MCF 10A (cell line): Measurements from ENCODE around the gene PARD6G. TPM values are rescaled to one million over a fixed set of nuclear protein-coding genes. Genes with fewer than 3 reads are reported as not detected.

ENCODE experiments used
- BruUV-seq: library from RNA; stranded (reverse); fragments of 400-500 nt; replicated peaks from 2 replicates; lab custom pipeline; 2021; lab: Mats Ljungman, UMichigan
- CTCF ChIA-PET: fragments of 300-600 bp; sonication (Branson Sonifier 250); formaldehyde crosslinking; extraction: SDS; loops from one replicate; lab custom pipeline; 2021; ENCODE audit warnings: antibody characterized with exemption, inconsistent platforms; lab: Yijun Ruan, JAX
- POLR2A ChIA-PET: fragments of 300-600, 350-650 bp; sonication (Branson Sonifier 250); formaldehyde crosslinking; extraction: SDS; loops from one replicate; lab custom pipeline; 2020; ENCODE audit warnings: antibody characterized with exemption, inconsistent platforms; lab: Yijun Ruan, JAX
- DNase-seq: peaks from one replicate; pipeline ENCODE4 v3.0.0-alpha.2; 2018; ENCODE audit not compliant: unreplicated experiment
- H3K27ac Mint-ChIP-seq: one replicate; pipeline ENCODE4 v1.8.0; 2022; ENCODE audit warnings: mild to moderate bottlenecking, low read depth, mixed read lengths; ENCODE audit not compliant: unreplicated experiment
- H3K27me3 Mint-ChIP-seq: one replicate; pipeline ENCODE4 v1.8.0; 2022; ENCODE audit warnings: mixed read lengths; ENCODE audit not compliant: insufficient read depth, unreplicated experiment
- H3K36me3 Mint-ChIP-seq: one replicate; pipeline ENCODE4 v1.8.0; 2022; ENCODE audit warnings: mild to moderate bottlenecking, moderate library complexity, mixed read lengths; ENCODE audit not compliant: insufficient read depth, unreplicated experiment
- H3K4me1 Mint-ChIP-seq: one replicate; pipeline ENCODE4 v1.8.0; 2022; ENCODE audit warnings: mixed read lengths; ENCODE audit not compliant: insufficient read depth, unreplicated experiment
- H3K4me3 Mint-ChIP-seq: one replicate; pipeline ENCODE4 v1.8.0; 2022; ENCODE audit warnings: mild to moderate bottlenecking, moderate library complexity, mixed read lengths; ENCODE audit not compliant: unreplicated experiment
- H3K9me3 Mint-ChIP-seq: one replicate; pipeline ENCODE4 v1.8.0; 2022; ENCODE audit warnings: mixed read lengths; ENCODE audit not compliant: unreplicated experiment
- intact Hi-C: fragments of 100-400 bp; cut with micrococcal nuclease; formaldehyde crosslinking; loops from 2 replicates; pipeline ENCODE4 v1.14.1; 2022
- total RNA-seq: library from RNA; stranded (reverse); gene quantifications from 2 replicates; pipeline ENCODE4 v1.2.3, GENCODE V29; 2022
- TF ChIP-seq, protein P1 (sequence below): fragments of 200-600 bp; IDR thresholded peaks from one replicate; pipeline ENCODE4 v1.8.0; 2022; ENCODE audit warnings: antibody characterized with exemption, mild to moderate bottlenecking; ENCODE audit not compliant: unreplicated experiment

PARD6G gene
- total RNA-seq, 1 experiment from 2014 or later = 8.1 TPM

GRCh38 chr18:80145196-80145804, 102.0 kb downstream of the PARD6G start:
- intact Hi-C loops = loop anchor here (5.0 kb wide), 1 partner anchor 158 kb away; the partner anchor contains the start of gene TXNL4A
- BruUV-seq = no TSS peak
- Mint-ChIP-seq H3K4me3 (no peak overlapping the region), H3K27ac (no peak overlapping the region), H3K36me3 (peaks cover 19% of the 10 kb centered on the region), H3K27me3 (no peaks in the 10 kb centered on the region), H3K9me3 (no peaks in the 10 kb centered on the region), H3K4me1 (no peaks in the 10 kb centered on the region)
- peak; percentile 7 for DNase-seq
- ChIA-PET POLR2A (interaction anchor here (0.8 to 3.7 kb wide), 5 partner anchors 11 to 135 kb away, joined by 3 to 14 read pairs (median 4); no protein-coding TSS in a partner anchor), CTCF (interaction anchor here (0.6 to 2.7 kb wide), 7 partner anchors 9 to 155 kb away, joined by 3 to 10 read pairs (median 5); no protein-coding TSS in a partner anchor)
- TF ChIP-seq, protein P1, sequence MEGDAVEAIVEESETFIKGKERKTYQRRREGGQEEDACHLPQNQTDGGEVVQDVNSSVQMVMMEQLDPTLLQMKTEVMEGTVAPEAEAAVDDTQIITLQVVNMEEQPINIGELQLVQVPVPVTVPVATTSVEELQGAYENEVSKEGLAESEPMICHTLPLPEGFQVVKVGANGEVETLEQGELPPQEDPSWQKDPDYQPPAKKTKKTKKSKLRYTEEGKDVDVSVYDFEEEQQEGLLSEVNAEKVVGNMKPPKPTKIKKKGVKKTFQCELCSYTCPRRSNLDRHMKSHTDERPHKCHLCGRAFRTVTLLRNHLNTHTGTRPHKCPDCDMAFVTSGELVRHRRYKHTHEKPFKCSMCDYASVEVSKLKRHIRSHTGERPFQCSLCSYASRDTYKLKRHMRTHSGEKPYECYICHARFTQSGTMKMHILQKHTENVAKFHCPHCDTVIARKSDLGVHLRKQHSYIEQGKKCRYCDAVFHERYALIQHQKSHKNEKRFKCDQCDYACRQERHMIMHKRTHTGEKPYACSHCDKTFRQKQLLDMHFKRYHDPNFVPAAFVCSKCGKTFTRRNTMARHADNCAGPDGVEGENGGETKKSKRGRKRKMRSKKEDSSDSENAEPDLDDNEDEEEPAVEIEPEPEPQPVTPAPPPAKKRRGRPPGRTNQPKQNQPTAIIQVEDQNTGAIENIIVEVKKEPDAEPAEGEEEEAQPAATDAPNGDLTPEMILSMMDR = no peak

GRCh38 chr18:80143881-80144280, 103.4 kb downstream of the PARD6G start:
- no TSS peak for BruUV-seq

GRCh38 chr18:80140455-80140985, 106.8 kb downstream of the PARD6G start:
- Mint-ChIP-seq H3K4me3 (no peak overlapping the region), H3K36me3 (peaks cover 55% of the 10 kb centered on the region), H3K27me3 (no peaks in the 10 kb centered on the region), H3K4me1 (no peaks in the 10 kb centered on the region), H3K27ac (no peak overlapping the region), H3K9me3 (no peaks in the 10 kb centered on the region)
- BruUV-seq = no TSS peak
- intact Hi-C loops = no loop called here
- POLR2A ChIA-PET = interaction anchor here (0.7 kb wide), 1 partner anchor 112 kb away, joined by 3 read pairs; no protein-coding TSS in a partner anchor
- no peak for DNase-seq
- TF ChIP-seq, protein P1 = no peak
- CTCF ChIA-PET = interaction anchor here (0.9 kb wide), 1 partner anchor 10 kb away, joined by 5 read pairs; no protein-coding TSS in a partner anchor

More at GRCh38 chr18:80143881-80144280, 103.4 kb downstream of the PARD6G start:
- DNase-seq = no peak
- ChIA-PET POLR2A (interaction anchor here (0.9 to 3.7 kb wide), 6 partner anchors 9 to 155 kb away, joined by 3 to 14 read pairs (median 5); partner anchors contain the start of gene RBFA), CTCF (interaction anchor here (0.6 to 2.7 kb wide), 6 partner anchors 9 to 55 kb away, joined by 3 to 10 read pairs (median 6); no protein-coding TSS in a partner anchor)
- no peak overlapping the region for H3K4me3 Mint-ChIP-seq
- H3K27ac Mint-ChIP-seq = no peak overlapping the region
- H3K9me3 Mint-ChIP-seq = no peaks in the 10 kb centered on the region
- no peaks in the 10 kb centered on the region for H3K27me3 Mint-ChIP-seq
- peaks cover 29% of the 10 kb centered on the region for H3K36me3 Mint-ChIP-seq
- intact Hi-C loops = no loop called here
- TF ChIP-seq, protein P1 = no peak
- H3K4me1 Mint-ChIP-seq = no peaks in the 10 kb centered on the region

DNA sequence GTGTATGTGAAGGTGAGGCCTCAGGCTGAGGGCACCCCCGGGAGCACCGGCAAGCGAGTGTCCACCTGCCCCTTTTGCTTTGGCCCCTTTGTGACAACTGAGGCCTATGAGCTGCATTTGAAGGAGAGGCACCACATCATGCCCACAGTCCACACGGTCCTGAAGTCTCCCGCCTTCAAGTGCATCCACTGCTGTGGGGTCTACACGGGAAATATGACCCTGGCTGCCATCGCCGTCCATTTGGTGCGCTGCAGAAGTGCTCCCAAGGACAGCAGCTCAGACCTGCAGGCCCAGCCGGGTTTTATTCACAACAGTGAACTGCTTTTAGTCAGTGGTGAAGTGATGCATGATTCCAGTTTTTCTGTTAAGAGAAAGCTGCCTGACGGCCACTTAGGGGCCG, 109.3 kb downstream of the PARD6G start:
- no peak for DNase-seq
- H3K27me3 Mint-ChIP-seq = no peaks in the 10 kb centered on the region
- intact Hi-C loops = no loop called here
- H3K4me3 Mint-ChIP-seq = no peak overlapping the region
- ChIA-PET CTCF (interaction anchor here (0.6 to 1.6 kb wide), 2 partner anchors 19 to 53 kb away, joined by 3 to 7 read pairs; no protein-coding TSS in a partner anchor), POLR2A (no interaction called here)
- no peak overlapping the region for H3K27ac Mint-ChIP-seq
- peaks cover 71% of the 10 kb centered on the region for H3K36me3 Mint-ChIP-seq
- H3K4me1 Mint-ChIP-seq = peaks cover 11% of the 10 kb centered on the region
- TF ChIP-seq, protein P1 = no peak
- no TSS peak for BruUV-seq
- no peaks in the 10 kb centered on the region for H3K9me3 Mint-ChIP-seq
